K562 (cell line): ENCODE data around the gene RPS6KA4. TPM values are rescaled to one million over a fixed set of nuclear protein-coding genes. Genes with fewer than 3 reads are reported as not detected.

Experiments used
- ATF4 ChIP-seq: fragments of 450-650 bp; formaldehyde crosslinking; IDR thresholded peaks from 2 replicates; pipeline ENCODE4 v1.4.0; 2022; ENCODE audit warnings: mild to moderate bottlenecking, moderate library complexity
- BRCA1 ChIP-seq, 2 experiments: fragments of 450-650 bp in 1 of 2; sonication (generic) in 1 of 2; formaldehyde crosslinking in 1 of 2; IDR thresholded peaks; 2 replicates each; pipeline versions ENCODE4 v1.5.0 to v1.6.1; 2017 to 2020; ENCODE audit warnings: mild to moderate bottlenecking in 1 of 2, missing genetic modification reagents in 1 of 2
- CBFB ChIP-seq: sonication (generic); formaldehyde crosslinking; IDR thresholded peaks from 2 replicates; pipeline ENCODE4 v1.4.0; 2020; ENCODE audit warnings: mild to moderate bottlenecking, missing genetic modification reagents
- FOXK1 ChIP-seq: sonication (generic); formaldehyde crosslinking; IDR thresholded peaks from 2 replicates; pipeline ENCODE4 v1.8.0; 2022; ENCODE audit warnings: missing genetic modification reagents, mild to moderate bottlenecking, borderline replicate concordance
- FUS ChIP-seq: fragments of 200-400 bp; formaldehyde crosslinking; optimal IDR thresholded peaks from 2 replicates; pipeline ENCODE3; 2017; ENCODE audit warnings: low read depth, low read length
- MAZ ChIP-seq, 2 experiments: fragments of 450-650 bp in 1 of 2; sonication (generic) in 1 of 2; formaldehyde crosslinking; IDR thresholded peaks in 1 of 2; conservative IDR thresholded peaks in 1 of 2; 2 replicates each; pipeline versions ENCODE4 v1.4.0 to v1.5.0; 2020; ENCODE audit warnings: mild to moderate bottlenecking in 1 of 2, missing genetic modification reagents in 1 of 2
- NR3C1 ChIP-seq: sonication (generic); formaldehyde crosslinking; IDR thresholded peaks from 2 replicates; pipeline ENCODE4 v1.8.1; 2022; ENCODE audit warnings: missing genetic modification reagents
- SNIP1 ChIP-seq: fragments of 450-650 bp; IDR thresholded peaks from 2 replicates; pipeline ENCODE4 v1.7.1; 2017; ENCODE audit warnings: low read depth, mild to moderate bottlenecking
- TARDBP ChIP-seq: fragments of 450-650 bp; IDR thresholded peaks from 2 replicates; pipeline ENCODE4 v1.6.1; 2016
- polyA plus RNA-seq, 8 experiments: library from polyadenylated mRNA; depleted of rRNA in 4 of 8; stranded (reverse) in 5 of 8; unstranded in 3 of 8; fragments of >200 nt; fragmentation: Nextera tagmentation in 2 of 8; fragmentation: Illumina TruSeq in 1 of 8; extraction: Ambion mirVana in 2 of 8; extraction: Trizol in 1 of 8; gene quantifications; 2 replicates each; pipeline versions ENCODE4 v1.2.1 to v1.2.3, GENCODE V29; 2011 to 2014; ENCODE audit warnings: inconsistent platforms in 1 of 8, missing spikeins in 1 of 8
- total RNA-seq, 7 experiments: library from RNA; depleted of rRNA in 6 of 7; stranded (reverse); fragments of >200 nt in 6 of 7; fragmentation: Illumina TruSeq in 2 of 7; extraction: Trizol in 2 of 7; gene quantifications; 2 replicates each; pipeline versions ENCODE4 v1.2.1 to v1.2.3, GENCODE V29; 2011 to 2021; ENCODE audit warnings: low replicate concordance in 1 of 7
- TF ChIP-seq, protein P1 (sequence below): fragments of 250-450 bp; sonication (Bioruptor Pico); IDR thresholded peaks from 2 replicates; pipeline ENCODE4 v1.5.0; 2021; ENCODE audit warnings: mild to moderate bottlenecking, moderate library complexity
- TF ChIP-seq, protein P2 (sequence below), 2 experiments: fragments of 450-650 bp; IDR thresholded peaks; 2 replicates each; pipeline ENCODE4 v1.6.1; 2016
- TF ChIP-seq, protein P3 (sequence below), 2 experiments: fragments of 450-650 bp; formaldehyde crosslinking in 1 of 2; IDR thresholded peaks; 2 replicates each; pipeline versions ENCODE4 v1.4.0 to v1.6.1; 2014 to 2020; ENCODE audit warnings: mild to moderate bottlenecking in 2 of 2, borderline replicate concordance in 1 of 2, low read depth in 1 of 2

The RPS6KA4 gene
- total and polyA plus RNA-seq, 9 of the 15 experiments (the other 6 are each of a cell fraction or from before 2014, with no cell fraction given), result 0.15 to 23.8 (median 9.8) TPM

DNA sequence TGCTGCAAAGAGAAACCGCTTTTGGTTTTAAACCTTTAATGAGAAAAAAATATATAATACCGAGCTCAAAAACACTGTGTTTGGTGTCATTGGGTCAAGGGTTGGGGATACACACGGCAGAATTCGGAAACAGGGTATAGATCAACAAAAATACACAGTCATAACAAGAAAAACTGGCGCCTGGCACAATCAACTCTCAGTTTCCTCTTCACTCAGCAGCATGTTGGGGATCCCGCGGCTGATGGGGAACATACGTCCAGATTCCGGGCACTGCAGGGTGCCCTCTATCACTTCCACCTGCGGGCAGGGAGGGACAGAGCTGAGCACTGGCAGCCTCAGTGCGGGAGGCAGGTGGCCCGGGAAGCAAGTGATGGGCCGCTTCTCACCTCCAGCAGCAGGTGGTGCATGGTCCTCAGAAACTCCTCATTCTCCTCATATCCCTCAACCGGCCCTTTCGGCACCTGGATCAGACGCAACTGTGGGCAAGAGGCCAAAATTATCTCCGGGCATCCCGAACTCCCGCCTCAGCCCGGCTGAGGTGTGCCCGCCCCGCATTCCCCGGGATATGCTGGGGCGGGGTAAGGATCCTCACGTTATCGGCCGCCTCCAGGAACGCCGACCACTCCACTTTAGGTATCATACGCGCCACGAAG lies 42.2 kb upstream of the RPS6KA4 start (continued):
- 0 out of 4 replicates have a peak, but pooled peaks of 1 of the 2 experiments have one; percentile 50 for TF ChIP-seq MAZ (CRISPR knock-in tag; conservative IDR thresholded peaks at IDR 0.05 in 1 of 2, IDR thresholded peaks at IDR 0.05 in 1 of 2)
- no peak for TF ChIP-seq BRCA1 (IDR thresholded peaks at IDR 0.05)
- no peak for TF ChIP-seq BRCA1 (CRISPR knock-in tag; IDR thresholded peaks at IDR 0.05)
- TF ChIP-seq, protein P1, sequence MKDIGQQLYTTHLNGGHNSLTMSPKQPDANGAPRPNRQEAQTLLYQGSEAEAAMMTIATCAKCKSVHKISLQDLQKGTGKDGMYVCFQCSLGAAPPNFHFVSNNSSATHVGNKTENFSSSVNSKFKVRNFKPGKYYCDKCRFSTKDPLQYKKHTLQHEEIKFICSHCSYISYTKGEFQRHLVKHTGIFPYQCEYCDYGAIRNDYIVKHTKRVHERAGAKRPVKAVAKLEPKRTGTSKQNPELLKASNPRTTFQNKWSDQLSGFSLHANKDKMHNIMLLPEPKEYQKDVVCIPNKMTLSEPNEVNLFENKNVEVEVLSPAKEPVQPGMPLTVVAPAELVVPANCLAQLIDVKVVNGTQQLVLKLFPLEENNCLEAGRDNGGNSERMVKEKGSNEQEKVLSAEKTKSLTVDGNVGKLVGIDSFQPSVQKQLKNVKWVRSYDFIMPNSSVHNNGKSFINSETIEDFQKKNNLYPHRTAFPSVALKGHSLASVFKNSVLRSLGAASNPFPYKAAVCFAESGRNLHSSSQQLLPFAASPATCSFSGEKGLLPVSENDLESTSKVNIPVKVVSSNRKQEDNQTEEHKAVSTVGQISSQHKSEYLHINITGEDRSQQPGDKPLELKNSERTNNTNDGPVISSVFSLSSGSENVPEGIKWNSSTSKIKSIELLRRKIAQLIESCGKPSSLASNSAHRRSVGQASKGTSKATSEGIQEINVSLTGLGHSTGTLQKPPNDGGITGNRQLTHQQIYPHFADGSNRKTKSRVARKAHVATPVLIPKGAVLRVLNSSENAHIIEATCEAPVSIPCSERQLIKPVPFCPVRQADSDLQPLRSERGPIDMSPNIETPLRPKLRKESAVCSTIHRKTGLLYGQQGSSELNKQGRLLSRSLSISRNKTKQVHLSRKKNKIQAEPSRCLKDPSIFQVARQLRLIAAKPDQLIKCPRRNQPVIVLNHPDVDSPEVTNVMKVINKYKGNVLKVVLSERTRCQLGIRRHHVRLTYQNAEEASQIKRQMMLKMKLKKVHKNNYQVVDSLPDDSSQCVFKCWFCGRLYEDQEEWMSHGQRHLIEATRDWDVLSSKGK (CRISPR knock-in tag), result no peak
- TF ChIP-seq TARDBP, result 0 out of 2 replicates have a peak, but pooled peaks have one; percentile 46
- TF ChIP-seq NR3C1, result no peak
- no peak for TF ChIP-seq CBFB (CRISPR knock-in tag)
- TF ChIP-seq, protein P2, sequence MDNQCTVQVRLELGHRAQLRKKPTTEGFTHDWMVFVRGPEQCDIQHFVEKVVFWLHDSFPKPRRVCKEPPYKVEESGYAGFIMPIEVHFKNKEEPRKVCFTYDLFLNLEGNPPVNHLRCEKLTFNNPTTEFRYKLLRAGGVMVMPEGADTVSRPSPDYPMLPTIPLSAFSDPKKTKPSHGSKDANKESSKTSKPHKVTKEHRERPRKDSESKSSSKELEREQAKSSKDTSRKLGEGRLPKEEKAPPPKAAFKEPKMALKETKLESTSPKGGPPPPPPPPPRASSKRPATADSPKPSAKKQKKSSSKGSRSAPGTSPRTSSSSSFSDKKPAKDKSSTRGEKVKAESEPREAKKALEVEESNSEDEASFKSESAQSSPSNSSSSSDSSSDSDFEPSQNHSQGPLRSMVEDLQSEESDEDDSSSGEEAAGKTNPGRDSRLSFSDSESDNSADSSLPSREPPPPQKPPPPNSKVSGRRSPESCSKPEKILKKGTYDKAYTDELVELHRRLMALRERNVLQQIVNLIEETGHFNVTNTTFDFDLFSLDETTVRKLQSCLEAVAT (IDR thresholded peaks at IDR 0.05), result 0 out of 4 replicates have a peak, but pooled peaks of 1 of the 2 experiments have one; percentile 60
- TF ChIP-seq ATF4 (CRISPR knock-in tag), result no peak
- TF ChIP-seq, protein P3, sequence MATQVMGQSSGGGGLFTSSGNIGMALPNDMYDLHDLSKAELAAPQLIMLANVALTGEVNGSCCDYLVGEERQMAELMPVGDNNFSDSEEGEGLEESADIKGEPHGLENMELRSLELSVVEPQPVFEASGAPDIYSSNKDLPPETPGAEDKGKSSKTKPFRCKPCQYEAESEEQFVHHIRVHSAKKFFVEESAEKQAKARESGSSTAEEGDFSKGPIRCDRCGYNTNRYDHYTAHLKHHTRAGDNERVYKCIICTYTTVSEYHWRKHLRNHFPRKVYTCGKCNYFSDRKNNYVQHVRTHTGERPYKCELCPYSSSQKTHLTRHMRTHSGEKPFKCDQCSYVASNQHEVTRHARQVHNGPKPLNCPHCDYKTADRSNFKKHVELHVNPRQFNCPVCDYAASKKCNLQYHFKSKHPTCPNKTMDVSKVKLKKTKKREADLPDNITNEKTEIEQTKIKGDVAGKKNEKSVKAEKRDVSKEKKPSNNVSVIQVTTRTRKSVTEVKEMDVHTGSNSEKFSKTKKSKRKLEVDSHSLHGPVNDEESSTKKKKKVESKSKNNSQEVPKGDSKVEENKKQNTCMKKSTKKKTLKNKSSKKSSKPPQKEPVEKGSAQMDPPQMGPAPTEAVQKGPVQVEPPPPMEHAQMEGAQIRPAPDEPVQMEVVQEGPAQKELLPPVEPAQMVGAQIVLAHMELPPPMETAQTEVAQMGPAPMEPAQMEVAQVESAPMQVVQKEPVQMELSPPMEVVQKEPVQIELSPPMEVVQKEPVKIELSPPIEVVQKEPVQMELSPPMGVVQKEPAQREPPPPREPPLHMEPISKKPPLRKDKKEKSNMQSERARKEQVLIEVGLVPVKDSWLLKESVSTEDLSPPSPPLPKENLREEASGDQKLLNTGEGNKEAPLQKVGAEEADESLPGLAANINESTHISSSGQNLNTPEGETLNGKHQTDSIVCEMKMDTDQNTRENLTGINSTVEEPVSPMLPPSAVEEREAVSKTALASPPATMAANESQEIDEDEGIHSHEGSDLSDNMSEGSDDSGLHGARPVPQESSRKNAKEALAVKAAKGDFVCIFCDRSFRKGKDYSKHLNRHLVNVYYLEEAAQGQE (IDR thresholded peaks at IDR 0.05; ENCODE audit: borderline replicate concordance), result peak; percentile 43; the same call in 1 of the 2 replicates
- TF ChIP-seq, protein P3 (CRISPR knock-in tag; IDR thresholded peaks at IDR 0.05; ENCODE audit: low read depth), result no peak
- no peak for TF ChIP-seq FUS
- no peak for TF ChIP-seq SNIP1
- no peak for TF ChIP-seq FOXK1
